ENCODE measurements around the gene P2RX7. TPM values are rescaled to one million over a fixed set of nuclear protein-coding genes. Genes with fewer than 3 reads are reported as not detected.

P2RX7 gene
- polyA plus RNA-seq, 1 donor from 2014 or later = not detected

DNA sequence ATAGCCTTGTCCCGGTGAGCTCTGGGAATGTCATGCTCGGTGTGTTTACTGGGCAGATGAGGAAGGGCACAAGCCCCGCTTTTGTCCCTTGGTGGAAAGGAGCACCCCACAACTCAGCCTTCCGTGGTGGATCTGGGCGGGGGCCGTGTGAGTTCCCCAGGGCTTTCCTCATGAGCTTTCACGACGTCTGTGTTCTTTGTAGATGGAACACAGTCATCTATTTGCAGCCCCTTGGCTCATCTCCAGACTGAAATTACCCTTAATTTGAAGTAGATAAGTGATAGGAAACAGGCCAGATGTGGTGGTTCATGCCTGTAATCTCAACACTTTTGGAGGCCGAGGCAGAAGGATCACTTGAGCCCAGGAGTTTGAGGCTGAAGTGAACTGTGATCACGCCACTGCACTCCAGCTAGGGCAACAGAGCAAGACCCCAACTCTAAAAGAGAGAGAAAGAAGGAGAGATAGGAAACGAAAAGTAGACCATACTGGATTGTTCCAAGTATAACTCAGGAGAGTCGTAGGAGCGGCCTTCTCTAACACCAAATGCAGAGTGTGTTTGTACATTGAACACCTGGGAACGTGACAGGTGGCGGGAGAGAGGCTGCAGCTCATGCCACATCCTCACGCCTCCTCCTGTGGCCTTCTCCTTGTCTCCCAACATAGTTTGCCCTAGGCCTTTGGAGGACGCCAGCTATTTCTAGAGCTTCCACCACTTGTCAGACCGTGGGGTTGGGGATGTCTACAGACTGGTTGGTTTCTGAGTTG lies 86.1 kb downstream of the P2RX7 start:
- TF ChIP-seq EP300 (conservative IDR thresholded peaks at IDR 0.05; ENCODE audit: poor library complexity, severe bottlenecking) = no peak
- H2AFZ ChIP-seq (ENCODE audit: low read depth, low read length) = no peak overlapping the region
- no peak overlapping the region for H3K4me3 ChIP-seq (ENCODE audit: low read length)
- no peaks in the 10 kb centered on the region for H4K20me1 ChIP-seq (ENCODE audit: insufficient read depth)
- no peaks in the 10 kb centered on the region for H3K27me3 ChIP-seq (ENCODE audit: insufficient read depth, low read depth, low read length)
- H3K27ac ChIP-seq (ENCODE audit: low read length) = no peak overlapping the region
- no peaks in the 10 kb centered on the region for H3K9me3 ChIP-seq (ENCODE audit: low read length)
- H3K9me2 ChIP-seq (ENCODE audit: insufficient read depth, low read length) = no peaks in the 10 kb centered on the region
- H3F3A ChIP-seq (ENCODE audit: insufficient read depth, low read length, poor library complexity, severe bottlenecking) = no peaks in the 10 kb centered on the region
- H3K4me2 ChIP-seq (ENCODE audit: low read length) = no peak overlapping the region
- H3K9ac ChIP-seq (ENCODE audit: low read length) = no peak overlapping the region
- no peaks in the 10 kb centered on the region for H3K79me2 ChIP-seq (replicated peaks; ENCODE audit: insufficient read depth, low read length)
- no peaks in the 10 kb centered on the region for H3K36me3 ChIP-seq (ENCODE audit: insufficient read depth, low read length)

DNA sequence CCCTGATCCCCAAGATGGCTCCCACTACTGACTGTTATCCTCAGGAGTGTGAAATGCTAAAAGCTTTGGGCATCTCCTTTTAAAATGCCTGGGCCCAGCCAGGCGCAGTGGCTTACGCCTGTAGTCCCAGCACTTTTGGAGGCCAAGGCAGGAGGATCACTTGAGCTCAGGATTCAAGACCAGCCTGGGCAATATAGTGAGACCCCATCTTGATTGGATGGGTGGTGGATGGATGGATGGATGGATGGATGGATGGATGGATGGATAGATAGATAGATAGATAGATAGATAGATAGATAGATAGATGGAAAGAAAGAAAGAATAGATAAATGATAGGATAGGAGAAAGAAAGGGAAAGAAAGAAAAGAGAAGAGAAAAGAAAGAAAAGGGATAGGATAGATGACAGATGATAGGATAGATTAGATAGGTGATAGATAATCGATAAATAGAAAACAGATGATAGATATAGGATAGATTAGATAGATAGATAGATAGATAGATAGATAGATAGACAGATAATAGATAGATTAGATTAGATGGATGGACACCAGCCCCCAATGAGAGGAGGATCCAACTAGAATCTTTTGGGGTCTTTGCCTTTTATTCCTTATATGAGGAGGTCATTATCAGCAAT lies 86.8 kb downstream of the P2RX7 start:
- Histone ChIP-seq H3K36me3 (ENCODE audit: insufficient read depth, low read length) (no peaks in the 10 kb centered on the region), H3K9me3 (ENCODE audit: low read length) (no peaks in the 10 kb centered on the region), H3K27ac (ENCODE audit: low read length) (no peak overlapping the region), H3K9ac (ENCODE audit: low read length) (no peak overlapping the region), H3K9me2 (ENCODE audit: insufficient read depth, low read length) (no peaks in the 10 kb centered on the region), H3F3A (ENCODE audit: insufficient read depth, low read length, poor library complexity, severe bottlenecking) (no peaks in the 10 kb centered on the region), H3K79me2 (replicated peaks; ENCODE audit: insufficient read depth, low read length) (no peaks in the 10 kb centered on the region), H2AFZ (ENCODE audit: low read depth, low read length) (no peak overlapping the region), H3K4me3 (ENCODE audit: low read length) (no peak overlapping the region), H4K20me1 (ENCODE audit: insufficient read depth) (no peaks in the 10 kb centered on the region), H3K4me2 (ENCODE audit: low read length) (no peak overlapping the region), H3K27me3 (ENCODE audit: insufficient read depth, low read depth, low read length) (no peaks in the 10 kb centered on the region)
- no peak for TF ChIP-seq EP300 (conservative IDR thresholded peaks at IDR 0.05; ENCODE audit: poor library complexity, severe bottlenecking)
- TF ChIP-seq TAF1 (IDR thresholded peaks at IDR 0.05; ENCODE audit: low read depth) = no peak
- TF ChIP-seq MXI1 (conservative IDR thresholded peaks at IDR 0.05; ENCODE audit: poor library complexity, severe bottlenecking) = no peak
- TF ChIP-seq EZH2 (IDR thresholded peaks at IDR 0.05; ENCODE audit: borderline replicate concordance, insufficient read depth, low read length, poor library complexity, severe bottlenecking) = no peak
- TF ChIP-seq, protein P1, sequence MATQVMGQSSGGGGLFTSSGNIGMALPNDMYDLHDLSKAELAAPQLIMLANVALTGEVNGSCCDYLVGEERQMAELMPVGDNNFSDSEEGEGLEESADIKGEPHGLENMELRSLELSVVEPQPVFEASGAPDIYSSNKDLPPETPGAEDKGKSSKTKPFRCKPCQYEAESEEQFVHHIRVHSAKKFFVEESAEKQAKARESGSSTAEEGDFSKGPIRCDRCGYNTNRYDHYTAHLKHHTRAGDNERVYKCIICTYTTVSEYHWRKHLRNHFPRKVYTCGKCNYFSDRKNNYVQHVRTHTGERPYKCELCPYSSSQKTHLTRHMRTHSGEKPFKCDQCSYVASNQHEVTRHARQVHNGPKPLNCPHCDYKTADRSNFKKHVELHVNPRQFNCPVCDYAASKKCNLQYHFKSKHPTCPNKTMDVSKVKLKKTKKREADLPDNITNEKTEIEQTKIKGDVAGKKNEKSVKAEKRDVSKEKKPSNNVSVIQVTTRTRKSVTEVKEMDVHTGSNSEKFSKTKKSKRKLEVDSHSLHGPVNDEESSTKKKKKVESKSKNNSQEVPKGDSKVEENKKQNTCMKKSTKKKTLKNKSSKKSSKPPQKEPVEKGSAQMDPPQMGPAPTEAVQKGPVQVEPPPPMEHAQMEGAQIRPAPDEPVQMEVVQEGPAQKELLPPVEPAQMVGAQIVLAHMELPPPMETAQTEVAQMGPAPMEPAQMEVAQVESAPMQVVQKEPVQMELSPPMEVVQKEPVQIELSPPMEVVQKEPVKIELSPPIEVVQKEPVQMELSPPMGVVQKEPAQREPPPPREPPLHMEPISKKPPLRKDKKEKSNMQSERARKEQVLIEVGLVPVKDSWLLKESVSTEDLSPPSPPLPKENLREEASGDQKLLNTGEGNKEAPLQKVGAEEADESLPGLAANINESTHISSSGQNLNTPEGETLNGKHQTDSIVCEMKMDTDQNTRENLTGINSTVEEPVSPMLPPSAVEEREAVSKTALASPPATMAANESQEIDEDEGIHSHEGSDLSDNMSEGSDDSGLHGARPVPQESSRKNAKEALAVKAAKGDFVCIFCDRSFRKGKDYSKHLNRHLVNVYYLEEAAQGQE (IDR thresholded peaks at IDR 0.05; ENCODE audit: borderline replicate concordance) = no peak
- TF ChIP-seq, protein P2, sequence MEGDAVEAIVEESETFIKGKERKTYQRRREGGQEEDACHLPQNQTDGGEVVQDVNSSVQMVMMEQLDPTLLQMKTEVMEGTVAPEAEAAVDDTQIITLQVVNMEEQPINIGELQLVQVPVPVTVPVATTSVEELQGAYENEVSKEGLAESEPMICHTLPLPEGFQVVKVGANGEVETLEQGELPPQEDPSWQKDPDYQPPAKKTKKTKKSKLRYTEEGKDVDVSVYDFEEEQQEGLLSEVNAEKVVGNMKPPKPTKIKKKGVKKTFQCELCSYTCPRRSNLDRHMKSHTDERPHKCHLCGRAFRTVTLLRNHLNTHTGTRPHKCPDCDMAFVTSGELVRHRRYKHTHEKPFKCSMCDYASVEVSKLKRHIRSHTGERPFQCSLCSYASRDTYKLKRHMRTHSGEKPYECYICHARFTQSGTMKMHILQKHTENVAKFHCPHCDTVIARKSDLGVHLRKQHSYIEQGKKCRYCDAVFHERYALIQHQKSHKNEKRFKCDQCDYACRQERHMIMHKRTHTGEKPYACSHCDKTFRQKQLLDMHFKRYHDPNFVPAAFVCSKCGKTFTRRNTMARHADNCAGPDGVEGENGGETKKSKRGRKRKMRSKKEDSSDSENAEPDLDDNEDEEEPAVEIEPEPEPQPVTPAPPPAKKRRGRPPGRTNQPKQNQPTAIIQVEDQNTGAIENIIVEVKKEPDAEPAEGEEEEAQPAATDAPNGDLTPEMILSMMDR (IDR thresholded peaks at IDR 0.05; ENCODE audit: poor library complexity, severe bottlenecking) = no peak
- no peak for TF ChIP-seq RAD21 (conservative IDR thresholded peaks at IDR 0.05)
- TF ChIP-seq SMC3 (conservative IDR thresholded peaks at IDR 0.05; ENCODE audit: poor library complexity) = no peak
- TF ChIP-seq POLR2AphosphoS5 (IDR thresholded peaks at IDR 0.05) = no peak
